Activated naive CD8-positive, alpha-beta T cell treated with anti-CD3 and anti-CD28 coated beads, Interleukin-2, amount 50 U/mL, for 24 hours (primary cell): ENCODE measurements around the gene CYBC1.
A peak's percentile ranks its signal among the peaks of the same experiment; 100 is the strongest.
"Not testable (repeated sequence)": the region's sequence is repeated elsewhere in the genome, so short reads cannot be mapped to it uniquely, and the experiment has no call there.

Experiments
- ATAC-seq: fragments of 150-1000 bp; cut with Tn5 transposase; one replicate; pipeline ENCODE4 v1.10.0; 2021
- DNase-seq: peaks from one replicate; pipeline ENCODE4 v3.0.0; 2021
- H3K27ac Mint-ChIP-seq: one replicate; pipeline ENCODE4 v1.8.0; 2021; ENCODE audit warnings: mild to moderate bottlenecking, mixed read lengths
- H3K27me3 Mint-ChIP-seq: one replicate; pipeline ENCODE4 v1.8.0; 2021; ENCODE audit warnings: mixed read lengths
- H3K36me3 Mint-ChIP-seq: one replicate; pipeline ENCODE4 v1.8.0; 2021; ENCODE audit warnings: low read depth, mixed read lengths
- H3K4me1 Mint-ChIP-seq: one replicate; pipeline ENCODE4 v1.8.0; 2021; ENCODE audit warnings: mixed read lengths
- H3K4me3 Mint-ChIP-seq: one replicate; pipeline ENCODE4 v1.8.0; 2021; ENCODE audit warnings: mild to moderate bottlenecking, moderate library complexity, mixed read lengths
- H3K9me3 Mint-ChIP-seq: one replicate; pipeline ENCODE4 v1.8.0; 2021; ENCODE audit warnings: mixed read lengths

Gene CYBC1

DNA sequence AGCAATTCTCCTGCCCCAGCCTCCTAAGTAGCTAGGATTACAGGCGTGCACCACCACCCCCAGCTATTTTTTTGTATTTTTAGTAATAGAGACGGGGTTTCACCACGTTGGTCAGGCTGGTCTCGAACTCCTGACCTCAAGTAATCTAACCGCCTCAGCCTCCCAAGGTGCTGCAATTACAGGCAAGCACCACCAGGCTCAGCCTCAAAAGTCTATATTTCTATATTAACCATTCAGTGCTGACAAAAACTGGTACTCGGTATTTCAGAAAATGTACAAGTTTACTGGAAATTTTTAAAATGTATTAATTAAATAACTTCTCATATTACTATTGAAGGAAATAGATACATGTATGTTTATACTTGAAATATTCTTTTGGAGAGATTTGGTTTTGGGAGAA lies 33.8 kb downstream of the CYBC1 start:
- H3K36me3 Mint-ChIP-seq: peaks cover 16% of the 10 kb centered on the region
- no peaks in the 10 kb centered on the region for H3K27me3 Mint-ChIP-seq
- H3K27ac Mint-ChIP-seq: no peak overlapping the region
- ATAC-seq: no peak
- peaks cover 27% of the 10 kb centered on the region for H3K4me1 Mint-ChIP-seq
- no peaks in the 10 kb centered on the region for H3K9me3 Mint-ChIP-seq
- H3K4me3 Mint-ChIP-seq: no peak overlapping the region
- DNase-seq: no peak

- Mint-ChIP-seq H3K27ac (no peak overlapping the region), H3K36me3 (peaks cover 16% of the 10 kb centered on the region), H3K27me3 (no peaks in the 10 kb centered on the region), H3K4me3 (no peak overlapping the region), H3K9me3 (no peaks in the 10 kb centered on the region), H3K4me1 (peaks cover 27% of the 10 kb centered on the region)
- ATAC-seq (no peak), DNase-seq (no peak)
Observed at GRCh38 chr17:82416264-82416663, 34.3 kb downstream of the CYBC1 start.

GRCh38 chr17:82415786-82416185 lies 34.8 kb downstream of the CYBC1 start:
- Mint-ChIP-seq H3K4me3 (no peak overlapping the region), H3K27me3 (no peaks in the 10 kb centered on the region), H3K27ac (no peak overlapping the region), H3K4me1 (peaks cover 27% of the 10 kb centered on the region), H3K9me3 (no peaks in the 10 kb centered on the region), H3K36me3 (peaks cover 16% of the 10 kb centered on the region)
- ATAC-seq (no peak), DNase-seq (no peak)

DNA sequence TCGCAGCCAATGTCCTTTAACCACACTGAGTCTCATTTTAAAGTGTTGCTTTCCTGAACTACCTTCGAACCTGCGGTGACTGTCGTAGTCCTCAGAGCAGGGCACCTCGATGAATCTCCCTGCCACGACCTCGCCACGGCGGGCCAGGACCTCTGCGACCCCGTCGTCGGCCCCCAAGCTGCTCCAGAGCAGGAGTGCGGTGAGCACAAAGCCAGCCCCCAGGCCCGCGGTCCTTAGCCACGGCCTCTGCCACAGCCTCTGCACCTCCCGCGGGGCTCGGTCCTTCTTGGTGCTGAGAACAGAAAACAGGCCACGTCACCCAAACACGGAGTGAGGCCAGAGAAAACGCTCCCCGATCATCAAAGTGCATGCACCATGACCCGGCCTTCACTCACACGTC lies 35.2 kb downstream of the CYBC1 start:
- no peaks in the 10 kb centered on the region for H3K27me3 Mint-ChIP-seq

DNA sequence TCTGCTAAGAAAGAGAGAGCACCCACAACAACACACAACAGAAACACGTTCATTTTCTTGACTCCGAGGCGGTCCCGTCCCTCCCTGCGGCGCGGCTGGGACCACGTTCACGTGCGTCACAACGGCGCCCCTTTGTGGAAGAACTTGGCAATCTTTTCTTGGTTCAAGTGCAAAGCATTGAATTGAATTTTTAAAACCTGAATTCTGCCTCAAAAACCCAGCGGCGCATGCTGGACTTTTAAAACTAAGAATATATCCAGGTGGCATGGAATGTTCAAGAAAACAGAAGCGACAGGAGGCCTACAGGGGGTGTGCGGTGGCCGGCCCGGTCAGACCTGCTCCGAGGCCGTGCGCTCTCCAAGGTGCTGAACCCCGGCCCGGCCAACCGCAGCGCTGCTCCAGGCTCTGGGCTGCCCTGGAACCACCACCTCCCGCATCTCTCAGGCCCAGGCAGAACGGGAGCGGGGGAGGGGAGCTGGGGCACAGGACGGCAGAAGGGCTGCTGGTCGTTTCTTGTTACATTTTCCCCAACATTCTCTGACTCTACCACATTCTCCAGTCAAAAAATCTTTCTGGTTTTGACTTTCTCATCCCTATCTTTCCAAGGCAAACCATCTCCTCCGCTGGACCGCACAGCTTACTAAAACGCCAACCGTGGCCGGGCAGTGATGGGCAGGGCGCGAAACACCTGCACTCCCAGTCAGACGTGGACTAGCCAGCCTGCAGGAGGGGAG lies 35.8 kb downstream of the CYBC1 start:
- Mint-ChIP-seq H3K9me3 (no peaks in the 10 kb centered on the region), H3K4me1 (peaks cover 22% of the 10 kb centered on the region), H3K36me3 (peaks cover 10% of the 10 kb centered on the region), H3K27ac (no peak overlapping the region), H3K4me3 (peak overlapping the region; percentile 48), H3K27me3 (no peaks in the 10 kb centered on the region)
- ATAC-seq (peak; percentile 35), DNase-seq (peak; percentile 79)

More for the DNA sequence above, 35.2 kb downstream of the CYBC1 start:
- Mint-ChIP-seq H3K36me3 (peaks cover 16% of the 10 kb centered on the region), H3K4me1 (peaks cover 27% of the 10 kb centered on the region), H3K9me3 (no peaks in the 10 kb centered on the region), H3K27ac (no peak overlapping the region), H3K4me3 (peak overlapping the region; percentile 48)
- ATAC-seq: no peak
- DNase-seq: no peak

DNA sequence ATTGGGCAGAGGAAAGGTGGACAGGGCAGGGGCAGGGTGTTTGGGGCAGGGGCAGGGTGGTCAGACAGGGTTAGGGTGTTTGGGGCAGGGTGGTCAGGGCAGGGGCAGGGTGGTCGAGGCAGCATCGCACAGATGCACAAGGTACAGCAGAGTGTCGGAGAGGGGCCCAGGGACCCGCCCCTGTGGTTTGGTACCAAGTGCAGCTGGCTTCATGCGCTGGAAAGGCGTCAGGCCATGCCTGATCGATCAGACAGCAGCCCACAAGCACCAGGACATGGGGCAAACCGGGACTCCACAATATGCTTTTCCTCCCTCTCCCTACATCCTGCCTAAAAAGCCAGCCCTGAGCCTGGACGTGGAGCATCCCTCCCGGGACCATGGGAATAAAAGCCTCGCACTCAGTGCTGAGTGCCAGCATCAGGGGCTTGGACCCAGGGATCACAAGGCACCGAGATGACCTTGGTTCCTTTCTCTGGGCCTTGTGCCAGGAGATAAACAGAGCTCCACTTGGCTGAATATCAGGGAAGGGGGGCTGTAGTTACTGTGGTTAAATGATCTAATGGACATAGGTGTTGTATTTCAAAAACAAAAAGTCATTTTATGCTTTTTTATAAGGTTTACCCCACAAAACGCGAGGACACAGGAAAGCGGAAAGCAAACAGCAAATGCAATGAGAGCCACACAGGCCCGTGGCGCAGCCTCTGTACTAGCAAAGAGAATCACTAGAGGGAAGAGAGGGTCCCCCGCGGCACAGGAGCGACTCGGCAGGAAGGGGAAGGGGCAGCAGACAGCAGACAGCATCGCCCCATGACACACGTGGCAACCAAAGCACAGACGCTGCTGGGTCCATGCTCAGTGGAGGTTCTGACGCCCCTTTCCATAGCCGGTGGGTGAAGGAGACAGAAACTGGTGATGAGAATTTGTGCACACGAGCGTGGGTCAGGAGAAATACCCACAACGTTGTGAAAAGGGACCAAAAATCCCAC lies 37.7 kb downstream of the CYBC1 start:
- ATAC-seq (no peak), DNase-seq (no peak)
- Mint-ChIP-seq H3K27ac (no peak overlapping the region), H3K9me3 (no peaks in the 10 kb centered on the region), H3K4me3 (no peak overlapping the region), H3K27me3 (no peaks in the 10 kb centered on the region), H3K36me3 (peaks cover 10% of the 10 kb centered on the region), H3K4me1 (peaks cover 14% of the 10 kb centered on the region)

- H3K27ac Mint-ChIP-seq, DNase-seq, H3K4me3 Mint-ChIP-seq, H3K9me3 Mint-ChIP-seq, ATAC-seq, H3K27me3 Mint-ChIP-seq, H3K36me3 Mint-ChIP-seq: not testable (repeated sequence)
- H3K4me1 Mint-ChIP-seq: peaks cover 17% of the 10 kb centered on the region
Observed at GRCh38 chr17:82412081-82412480, 38.5 kb downstream of the CYBC1 start.

DNA sequence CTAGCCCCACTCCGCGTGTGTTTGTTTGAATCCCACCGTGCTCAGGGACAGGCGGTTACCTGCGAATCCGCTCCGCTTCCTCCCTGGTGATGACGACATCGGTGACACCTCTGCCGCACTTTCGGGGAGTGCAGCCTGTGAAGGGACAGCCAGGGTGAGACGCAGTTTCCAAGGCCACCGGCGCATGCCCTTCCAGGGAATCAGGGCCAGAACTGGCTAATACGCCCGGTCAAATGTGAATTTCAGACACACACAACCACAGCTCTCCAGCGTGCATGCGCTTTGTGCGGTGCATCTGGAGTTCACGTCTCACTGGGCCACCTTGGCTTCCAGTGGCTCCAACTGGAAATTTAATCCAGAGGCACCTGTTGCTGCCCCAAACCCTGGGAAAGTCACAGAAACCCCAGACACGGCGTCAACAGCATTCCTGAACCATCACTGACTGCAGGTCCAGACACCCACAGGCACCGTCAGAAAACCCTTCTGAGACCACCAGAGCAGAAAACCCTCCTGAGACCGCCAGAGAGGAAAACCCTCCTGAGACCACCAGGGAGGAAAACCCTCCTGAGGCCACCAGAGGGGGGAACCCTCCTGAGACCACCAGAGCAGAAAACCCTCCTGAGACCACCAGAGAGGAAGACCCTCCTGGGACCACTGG lies 39.0 kb downstream of the CYBC1 start:
- DNase-seq (no peak), ATAC-seq (no peak)
- Mint-ChIP-seq H3K4me1 (peaks cover 17% of the 10 kb centered on the region), H3K36me3 (peaks cover 10% of the 10 kb centered on the region), H3K27ac (no peak overlapping the region), H3K27me3 (no peaks in the 10 kb centered on the region), H3K4me3 (no peak overlapping the region), H3K9me3 (no peaks in the 10 kb centered on the region)

DNA sequence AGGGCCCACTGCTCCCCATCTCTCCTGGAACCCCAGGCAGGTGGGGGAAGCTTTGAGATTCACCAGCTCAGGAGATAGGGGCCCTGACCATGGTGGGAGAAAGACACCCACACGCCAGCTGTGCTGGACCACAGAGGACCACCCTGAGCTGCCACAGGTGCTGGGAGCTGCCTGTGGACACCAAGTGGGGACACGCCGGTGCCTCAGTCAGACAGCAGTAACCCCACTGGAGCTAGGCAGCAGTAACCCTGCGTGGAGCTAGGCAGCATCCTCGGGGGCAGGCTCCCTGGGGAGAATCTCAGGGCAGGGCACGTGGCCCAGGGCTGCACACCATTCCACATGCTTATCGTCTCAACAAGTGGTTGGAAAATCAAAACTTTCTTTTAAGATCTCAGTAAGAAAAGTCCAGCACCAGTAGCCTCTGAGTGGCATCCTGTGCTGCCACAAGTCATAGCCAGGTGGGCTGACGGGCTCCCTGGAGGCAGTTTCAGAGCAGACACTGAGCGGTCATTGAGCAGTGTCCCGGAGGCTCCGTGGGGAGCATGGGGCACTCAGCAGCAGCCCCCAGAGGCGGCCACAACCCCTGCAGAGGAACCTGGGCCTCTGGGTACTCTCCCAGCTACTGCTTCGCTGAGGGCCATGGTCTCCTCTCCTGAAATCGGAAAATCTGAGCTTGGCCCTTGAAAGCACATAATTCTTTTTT lies 40.4 kb downstream of the CYBC1 start:
- Mint-ChIP-seq H3K27ac (no peak overlapping the region), H3K36me3 (peaks cover 11% of the 10 kb centered on the region), H3K9me3 (no peaks in the 10 kb centered on the region), H3K4me3 (no peak overlapping the region), H3K4me1 (peaks cover 17% of the 10 kb centered on the region), H3K27me3 (no peaks in the 10 kb centered on the region)
- no peak for ATAC-seq
- no peak for DNase-seq

DNA sequence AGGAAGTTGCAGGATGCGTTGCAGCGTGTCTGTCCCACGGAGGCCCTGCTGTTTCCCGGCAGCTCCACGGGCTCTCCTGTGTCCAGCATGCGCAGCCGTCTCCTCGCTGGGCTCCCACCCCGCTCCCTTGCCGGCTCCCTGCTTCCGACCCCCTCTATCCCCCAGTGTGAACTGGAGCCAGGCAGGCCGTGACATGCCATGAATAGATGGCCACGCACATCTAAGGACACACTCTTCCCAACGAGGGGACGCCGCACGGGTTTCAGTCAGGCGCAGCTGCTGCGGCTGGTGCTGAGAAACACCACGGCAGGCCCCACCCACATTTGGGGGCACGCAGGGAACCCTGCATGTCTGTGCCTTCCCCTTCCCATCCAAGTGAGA lies 41.6 kb downstream of the CYBC1 start:
- H3K36me3 Mint-ChIP-seq: peaks cover 9% of the 10 kb centered on the region
- H3K4me3 Mint-ChIP-seq: no peak overlapping the region
- no peak for DNase-seq
- no peaks in the 10 kb centered on the region for H3K9me3 Mint-ChIP-seq
- peaks cover 8% of the 10 kb centered on the region for H3K4me1 Mint-ChIP-seq
- H3K27ac Mint-ChIP-seq: no peak overlapping the region
- no peaks in the 10 kb centered on the region for H3K27me3 Mint-ChIP-seq
- no peak for ATAC-seq

GRCh38 chr17:82408288-82408937 lies 42.1 kb downstream of the CYBC1 start:
- Mint-ChIP-seq H3K27me3 (no peaks in the 10 kb centered on the region), H3K9me3 (no peaks in the 10 kb centered on the region), H3K36me3 (peaks cover 10% of the 10 kb centered on the region), H3K27ac (no peak overlapping the region), H3K4me1 (peaks cover 8% of the 10 kb centered on the region), H3K4me3 (no peak overlapping the region)
- ATAC-seq (no peak), DNase-seq (no peak)

- Mint-ChIP-seq H3K9me3 (no peaks in the 10 kb centered on the region), H3K27ac (no peak overlapping the region), H3K4me1 (peaks cover 8% of the 10 kb centered on the region), H3K36me3 (peaks cover 10% of the 10 kb centered on the region), H3K4me3 (no peak overlapping the region), H3K27me3 (no peaks in the 10 kb centered on the region)
- peak; percentile 66 for ATAC-seq
- DNase-seq: no peak
Observed at GRCh38 chr17:82407255-82407654, 43.3 kb downstream of the CYBC1 start.

GRCh38 chr17:82406131-82406671 lies 44.4 kb downstream of the CYBC1 start:
- Mint-ChIP-seq H3K4me1 (peaks cover 14% of the 10 kb centered on the region), H3K27ac (no peak overlapping the region), H3K27me3 (no peaks in the 10 kb centered on the region), H3K9me3 (no peaks in the 10 kb centered on the region), H3K4me3 (no peak overlapping the region), H3K36me3 (peaks cover 13% of the 10 kb centered on the region)
- DNase-seq (no peak), ATAC-seq (no peak)
